GM12872 (cell line): ENCODE data around the gene NR1I2.

Experiments used
- TF ChIP-seq, protein P1 (sequence below): IDR thresholded peaks from 3 replicates; pipeline ENCODE4 v1.5.1; 2011; ENCODE audit warnings: low read depth, mild to moderate bottlenecking, low read length, moderate library complexity; ENCODE audit not compliant: insufficient read depth

The NR1I2 gene

DNA sequence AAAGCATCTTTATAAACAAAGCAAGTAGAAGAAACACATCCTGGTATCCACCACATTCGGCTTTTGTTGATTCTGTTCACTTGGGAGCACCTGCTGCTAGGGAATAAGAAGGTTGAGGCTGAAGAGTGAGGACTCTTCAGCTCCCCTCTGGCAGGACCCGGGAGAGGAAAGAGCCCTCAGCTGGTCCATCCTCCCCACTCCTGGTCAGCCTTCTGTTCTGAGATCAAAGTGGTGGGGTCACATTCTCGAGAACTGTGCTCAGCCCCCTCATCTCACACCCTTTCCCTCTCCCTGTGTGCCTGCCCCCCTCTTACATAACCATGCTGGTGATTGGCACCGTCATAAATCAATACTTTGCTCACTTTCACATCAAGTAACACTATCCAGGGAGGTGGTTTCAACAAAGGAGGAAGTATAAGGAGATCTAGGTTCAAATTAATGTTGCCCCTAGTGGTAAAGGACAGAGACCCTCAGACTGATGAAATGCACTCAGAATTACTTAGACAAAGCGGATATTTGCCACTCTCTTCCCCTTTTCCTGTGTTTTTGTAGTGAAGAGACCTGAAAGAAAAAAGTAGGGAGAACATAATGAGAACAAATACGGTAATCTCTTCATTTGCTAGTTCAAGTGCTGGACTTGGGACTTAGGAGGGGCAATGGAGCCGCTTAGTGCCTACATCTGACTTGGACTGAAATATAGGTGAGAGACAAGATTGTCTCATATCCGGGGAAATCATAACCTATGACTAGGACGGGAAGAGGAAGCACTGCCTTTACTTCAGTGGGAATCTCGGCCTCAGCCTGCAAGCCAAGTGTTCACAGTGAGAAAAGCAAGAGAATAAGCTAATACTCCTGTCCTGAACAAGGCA is at the start of gene NR1I2:
Gene NR1I2, plus strand, starts transcription at position 772 of the 869 bp plus-strand sequence.
- TF ChIP-seq, protein P1, sequence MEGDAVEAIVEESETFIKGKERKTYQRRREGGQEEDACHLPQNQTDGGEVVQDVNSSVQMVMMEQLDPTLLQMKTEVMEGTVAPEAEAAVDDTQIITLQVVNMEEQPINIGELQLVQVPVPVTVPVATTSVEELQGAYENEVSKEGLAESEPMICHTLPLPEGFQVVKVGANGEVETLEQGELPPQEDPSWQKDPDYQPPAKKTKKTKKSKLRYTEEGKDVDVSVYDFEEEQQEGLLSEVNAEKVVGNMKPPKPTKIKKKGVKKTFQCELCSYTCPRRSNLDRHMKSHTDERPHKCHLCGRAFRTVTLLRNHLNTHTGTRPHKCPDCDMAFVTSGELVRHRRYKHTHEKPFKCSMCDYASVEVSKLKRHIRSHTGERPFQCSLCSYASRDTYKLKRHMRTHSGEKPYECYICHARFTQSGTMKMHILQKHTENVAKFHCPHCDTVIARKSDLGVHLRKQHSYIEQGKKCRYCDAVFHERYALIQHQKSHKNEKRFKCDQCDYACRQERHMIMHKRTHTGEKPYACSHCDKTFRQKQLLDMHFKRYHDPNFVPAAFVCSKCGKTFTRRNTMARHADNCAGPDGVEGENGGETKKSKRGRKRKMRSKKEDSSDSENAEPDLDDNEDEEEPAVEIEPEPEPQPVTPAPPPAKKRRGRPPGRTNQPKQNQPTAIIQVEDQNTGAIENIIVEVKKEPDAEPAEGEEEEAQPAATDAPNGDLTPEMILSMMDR = 0 out of 3 replicates have a peak, but pooled peaks have one; percentile 8

DNA sequence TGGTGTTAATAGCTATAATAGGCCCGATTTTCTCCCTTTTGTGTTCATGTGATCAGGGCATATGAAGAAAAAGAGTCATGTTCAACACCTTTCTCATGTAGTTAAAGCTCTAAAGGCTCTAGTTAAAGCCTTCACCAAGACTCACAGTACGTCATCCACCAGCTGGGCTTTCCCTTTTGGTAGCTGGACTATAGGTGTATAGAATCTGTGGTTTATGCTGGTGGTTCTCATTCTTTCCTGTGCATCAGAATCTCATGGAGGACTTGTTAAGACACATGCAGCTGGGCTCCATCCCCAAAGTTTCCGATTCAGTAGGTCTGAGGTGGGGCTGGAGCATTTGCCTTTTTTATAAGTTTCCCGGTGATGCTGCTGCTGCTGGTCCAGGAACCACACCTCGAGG is 48.1 kb upstream of the NR1I2 start:
- TF ChIP-seq, protein P1 = no peak

DNA sequence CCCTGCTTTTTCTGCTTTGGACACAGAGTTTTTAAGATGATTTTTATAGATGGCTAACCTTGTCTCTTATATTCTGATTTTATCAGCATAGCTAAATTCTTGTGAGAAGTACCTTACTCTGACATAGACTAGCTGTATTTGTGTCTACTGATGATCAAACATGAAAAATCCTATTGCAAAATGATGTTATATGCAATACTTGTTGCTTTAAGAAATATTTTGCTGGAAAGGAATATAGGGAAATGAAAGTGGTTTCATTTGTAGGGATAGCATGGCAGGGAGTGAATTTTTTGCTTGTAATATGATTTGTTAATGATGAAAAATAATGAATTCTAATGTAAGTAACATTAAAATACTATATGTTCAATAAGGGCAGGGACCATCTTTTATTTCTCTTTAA is 43.2 kb upstream of the NR1I2 start:
- TF ChIP-seq, protein P1 = no peak

DNA sequence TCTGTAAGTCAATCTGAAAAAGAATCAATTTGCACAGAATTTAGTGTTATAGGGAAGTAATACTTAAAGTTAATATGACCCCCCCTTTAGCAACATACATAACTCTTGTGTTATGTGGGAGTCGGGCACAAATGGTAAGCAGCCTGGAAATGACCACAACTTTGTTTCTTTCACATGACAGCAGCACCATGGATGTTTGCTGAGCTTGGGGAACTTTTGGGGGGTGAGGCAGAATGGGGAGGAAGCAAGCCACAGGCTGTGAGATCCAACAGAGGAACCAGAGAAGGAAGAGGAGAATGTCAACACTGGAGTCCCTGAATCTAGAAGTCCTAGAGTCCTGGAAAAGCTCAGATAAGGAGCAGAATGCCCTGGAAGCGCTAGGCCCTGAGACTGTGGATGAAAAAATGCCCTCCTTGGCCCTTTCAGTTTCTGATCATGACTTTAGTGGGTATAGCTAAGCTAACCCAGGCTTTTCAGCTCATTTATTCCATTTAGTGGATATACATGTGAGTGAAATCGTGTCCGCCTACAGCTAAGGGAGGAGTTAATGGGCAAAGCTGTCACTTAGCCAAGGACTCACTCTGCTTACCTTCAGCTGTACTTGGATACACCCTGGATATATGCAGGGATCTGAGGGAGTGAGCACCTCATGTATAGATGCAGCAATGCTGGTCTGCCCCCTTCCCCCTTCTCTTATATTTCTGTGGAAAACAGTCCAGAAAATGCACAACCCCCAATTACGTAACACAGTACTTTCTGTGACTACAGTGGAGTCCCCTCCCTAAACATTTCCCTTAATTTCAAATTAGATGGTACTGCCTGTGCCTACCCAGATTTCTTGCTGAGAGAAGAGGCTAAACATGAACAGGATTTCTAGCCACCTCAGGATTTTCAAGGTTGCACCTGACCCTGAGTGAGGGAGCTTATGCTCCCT is 40.0 kb upstream of the NR1I2 start:
- TF ChIP-seq, protein P1 = no peak

DNA sequence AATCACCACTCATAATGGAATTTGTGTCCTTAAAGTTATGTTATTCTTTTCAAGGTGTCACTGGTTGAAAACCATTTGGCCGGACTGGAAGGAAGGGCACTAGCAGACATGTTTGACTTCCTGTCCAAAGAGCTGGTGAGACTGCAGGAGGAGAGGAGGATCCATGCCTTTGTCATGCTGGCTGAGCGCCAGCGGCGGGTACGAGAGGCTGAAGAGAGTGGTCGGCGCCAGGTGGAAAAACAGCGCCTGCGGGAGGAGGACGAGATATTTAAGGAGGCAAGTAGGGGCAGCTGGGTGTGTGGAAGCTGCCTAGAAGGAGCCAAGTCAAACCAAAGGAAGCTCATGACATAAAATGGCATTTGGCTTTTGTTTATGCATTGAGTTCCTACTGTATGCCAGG is 38.0 kb upstream of the NR1I2 start:
- TF ChIP-seq, protein P1 = no peak

DNA sequence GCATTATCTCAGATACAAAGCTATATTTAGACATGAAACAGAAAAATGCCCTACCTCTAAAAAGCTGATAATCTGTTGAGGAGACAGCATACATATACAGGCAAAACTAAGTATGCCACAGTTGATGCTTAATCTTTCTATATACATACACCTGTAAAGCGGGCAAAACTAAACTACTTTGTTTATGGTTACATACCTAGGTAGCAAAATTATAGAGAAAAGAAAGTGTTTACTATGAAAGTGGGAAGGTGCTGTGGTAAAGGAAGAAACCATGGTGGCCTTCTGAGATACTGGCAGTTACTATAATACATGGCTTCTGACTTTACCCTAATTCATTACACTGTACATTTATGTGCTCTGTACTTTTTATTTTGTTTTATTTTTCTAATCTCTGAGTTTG is 36.0 kb upstream of the NR1I2 start:
- TF ChIP-seq, protein P1 = no peak

DNA sequence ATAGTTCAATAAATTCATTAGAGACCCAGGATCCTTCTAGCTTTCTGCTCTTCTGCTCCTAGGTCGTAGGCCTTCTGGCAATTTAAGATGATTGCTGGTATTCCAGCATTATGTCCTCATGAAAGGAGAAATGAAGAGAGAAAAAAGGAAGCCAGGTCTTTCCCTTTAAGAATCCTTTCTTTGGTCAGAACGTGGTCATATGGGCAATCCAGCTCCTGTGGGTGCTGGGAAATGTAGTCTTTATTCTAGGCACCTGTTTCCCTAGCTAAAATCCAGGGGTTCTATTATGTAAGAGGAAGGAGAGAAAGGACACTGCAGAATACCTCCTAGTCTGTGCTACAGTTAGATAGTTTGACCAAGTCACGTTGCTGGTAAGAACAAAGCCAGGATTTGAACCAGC is 35.5 kb upstream of the NR1I2 start:
- TF ChIP-seq, protein P1 = no peak
